GM12892 (cell line): ENCODE measurements around the gene RTN4RL1.

ENCODE experiments used
- POLR2A ChIP-seq: IDR thresholded peaks from 2 replicates; pipeline ENCODE4 v1.6.1; 2011; ENCODE audit warnings: low read depth, low read length, control low read depth
- POLR2AphosphoS5 ChIP-seq: IDR thresholded peaks from 2 replicates; pipeline ENCODE4 v1.6.1; 2011; ENCODE audit warnings: low read depth, low read length, control low read depth
- TAF1 ChIP-seq: IDR thresholded peaks from 2 replicates; pipeline ENCODE4 v1.6.1; 2011; ENCODE audit warnings: low read depth, mild to moderate bottlenecking, control low read depth, low read length, borderline replicate concordance

- TF ChIP-seq POLR2A (no peak), POLR2AphosphoS5 (no peak), TAF1 (no peak)
These were observed 87.7 kb downstream of the RTN4RL1 start for GRCh38 chr17:1937461-1937860.
